Nephron progenitor cell (in vitro differentiated cells): ENCODE measurements around the gene EXOC4.

Experiments used
- DNase-seq: peaks from one replicate; pipeline ENCODE4 v3.0.0; 2021
- H3K27ac Mint-ChIP-seq: 2 replicates; pipeline ENCODE4 v1.8.0; 2021; ENCODE audit warnings: mild to moderate bottlenecking, moderate library complexity, mixed read lengths
- H3K27me3 Mint-ChIP-seq: 2 replicates; pipeline ENCODE4 v1.8.0; 2021; ENCODE audit warnings: mild to moderate bottlenecking, low read depth, mixed read lengths; ENCODE audit not compliant: poor library complexity
- H3K36me3 Mint-ChIP-seq: 2 replicates; pipeline ENCODE4 v1.8.0; 2021; ENCODE audit warnings: low read depth, mixed read lengths
- H3K4me1 Mint-ChIP-seq: 2 replicates; pipeline ENCODE4 v1.8.0; 2021; ENCODE audit warnings: mixed read lengths
- H3K4me3 Mint-ChIP-seq: 2 replicates; pipeline ENCODE4 v1.8.0; 2021; ENCODE audit warnings: mild to moderate bottlenecking, moderate library complexity, mixed read lengths
- H3K9me3 Mint-ChIP-seq: 2 replicates; pipeline ENCODE4 v1.8.0; 2021; ENCODE audit warnings: mild to moderate bottlenecking, moderate library complexity, mixed read lengths
- TF ChIP-seq, protein P1 (sequence below): fragments of 200-600 bp; sonication (generic); IDR thresholded peaks from 2 replicates; pipeline ENCODE4 v1.5.0; 2021; ENCODE audit warnings: antibody characterized with exemption

Gene EXOC4

GRCh38 chr7:133934977-133935330 lies 682.1 kb downstream of the EXOC4 start:
- Mint-ChIP-seq H3K27me3 (no peaks in the 10 kb centered on the region), H3K36me3 (peaks cover 21% of the 10 kb centered on the region), H3K4me1 (peaks cover 10% of the 10 kb centered on the region), H3K4me3 (no peak overlapping the region), H3K27ac (no peak overlapping the region), H3K9me3 (no peaks in the 10 kb centered on the region)
- TF ChIP-seq, protein P1, sequence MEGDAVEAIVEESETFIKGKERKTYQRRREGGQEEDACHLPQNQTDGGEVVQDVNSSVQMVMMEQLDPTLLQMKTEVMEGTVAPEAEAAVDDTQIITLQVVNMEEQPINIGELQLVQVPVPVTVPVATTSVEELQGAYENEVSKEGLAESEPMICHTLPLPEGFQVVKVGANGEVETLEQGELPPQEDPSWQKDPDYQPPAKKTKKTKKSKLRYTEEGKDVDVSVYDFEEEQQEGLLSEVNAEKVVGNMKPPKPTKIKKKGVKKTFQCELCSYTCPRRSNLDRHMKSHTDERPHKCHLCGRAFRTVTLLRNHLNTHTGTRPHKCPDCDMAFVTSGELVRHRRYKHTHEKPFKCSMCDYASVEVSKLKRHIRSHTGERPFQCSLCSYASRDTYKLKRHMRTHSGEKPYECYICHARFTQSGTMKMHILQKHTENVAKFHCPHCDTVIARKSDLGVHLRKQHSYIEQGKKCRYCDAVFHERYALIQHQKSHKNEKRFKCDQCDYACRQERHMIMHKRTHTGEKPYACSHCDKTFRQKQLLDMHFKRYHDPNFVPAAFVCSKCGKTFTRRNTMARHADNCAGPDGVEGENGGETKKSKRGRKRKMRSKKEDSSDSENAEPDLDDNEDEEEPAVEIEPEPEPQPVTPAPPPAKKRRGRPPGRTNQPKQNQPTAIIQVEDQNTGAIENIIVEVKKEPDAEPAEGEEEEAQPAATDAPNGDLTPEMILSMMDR: no peak
- DNase-seq: no peak

DNA sequence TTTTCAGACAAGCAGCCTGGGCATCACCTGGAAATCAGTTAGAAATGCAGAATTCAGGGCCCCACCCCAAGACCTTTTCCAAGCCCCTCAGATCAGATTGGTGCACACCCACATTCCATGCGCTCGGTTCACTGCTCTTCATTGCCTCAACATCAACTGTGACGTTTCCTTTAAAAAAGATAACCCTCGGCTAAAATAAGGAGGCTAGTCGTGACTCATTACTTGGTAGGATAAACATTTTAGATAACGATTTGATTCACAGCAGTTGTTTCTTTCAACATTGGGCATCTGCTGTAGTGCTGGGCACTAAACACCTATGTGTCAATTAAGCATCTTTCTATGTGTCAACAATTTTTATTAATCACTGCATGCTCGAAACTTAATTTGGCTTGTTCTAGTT lies 683.2 kb downstream of the EXOC4 start:
- DNase-seq: no peak
- peaks cover 8% of the 10 kb centered on the region for H3K4me1 Mint-ChIP-seq
- TF ChIP-seq, protein P1: no peak
- peaks cover 22% of the 10 kb centered on the region for H3K36me3 Mint-ChIP-seq
- no peak overlapping the region for H3K27ac Mint-ChIP-seq
- H3K4me3 Mint-ChIP-seq: no peak overlapping the region
- H3K9me3 Mint-ChIP-seq: no peaks in the 10 kb centered on the region
- no peaks in the 10 kb centered on the region for H3K27me3 Mint-ChIP-seq

GRCh38 chr7:133937786-133938185 lies 684.9 kb downstream of the EXOC4 start:
- no peaks in the 10 kb centered on the region for H3K27me3 Mint-ChIP-seq
- no peak overlapping the region for H3K4me3 Mint-ChIP-seq
- no peak for DNase-seq
- H3K36me3 Mint-ChIP-seq: peaks cover 22% of the 10 kb centered on the region
- peaks cover 1% of the 10 kb centered on the region for H3K4me1 Mint-ChIP-seq
- H3K9me3 Mint-ChIP-seq: no peaks in the 10 kb centered on the region
- TF ChIP-seq, protein P1: no peak
- no peak overlapping the region for H3K27ac Mint-ChIP-seq

GRCh38 chr7:133940368-133940767 lies 687.5 kb downstream of the EXOC4 start:
- DNase-seq: no peak
- no peaks in the 10 kb centered on the region for H3K27me3 Mint-ChIP-seq
- H3K4me3 Mint-ChIP-seq: no peak overlapping the region
- TF ChIP-seq, protein P1: no peak
- peaks cover 22% of the 10 kb centered on the region for H3K36me3 Mint-ChIP-seq
- H3K4me1 Mint-ChIP-seq: no peaks in the 10 kb centered on the region
- no peaks in the 10 kb centered on the region for H3K9me3 Mint-ChIP-seq
- H3K27ac Mint-ChIP-seq: no peak overlapping the region

DNA sequence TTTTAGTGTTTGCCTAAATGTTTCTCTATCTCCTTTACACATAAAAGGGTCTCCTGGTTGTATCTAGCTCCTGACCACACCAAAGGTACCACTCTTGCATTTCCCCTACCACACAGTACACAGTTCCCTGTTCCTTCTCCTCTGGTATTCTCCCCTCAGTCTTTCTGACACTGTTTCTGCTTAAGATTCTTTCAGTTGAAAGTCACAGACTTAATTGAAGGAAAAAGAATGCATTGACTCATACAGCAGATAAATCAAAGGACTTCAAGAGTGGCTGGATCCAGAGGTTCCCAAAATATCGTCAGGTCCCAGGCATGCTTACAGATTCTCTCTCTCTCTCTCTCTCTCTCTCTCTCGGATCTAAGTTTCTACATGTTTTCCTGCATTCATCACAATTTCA lies 688.6 kb downstream of the EXOC4 start:
- H3K27me3 Mint-ChIP-seq: no peaks in the 10 kb centered on the region

DNA sequence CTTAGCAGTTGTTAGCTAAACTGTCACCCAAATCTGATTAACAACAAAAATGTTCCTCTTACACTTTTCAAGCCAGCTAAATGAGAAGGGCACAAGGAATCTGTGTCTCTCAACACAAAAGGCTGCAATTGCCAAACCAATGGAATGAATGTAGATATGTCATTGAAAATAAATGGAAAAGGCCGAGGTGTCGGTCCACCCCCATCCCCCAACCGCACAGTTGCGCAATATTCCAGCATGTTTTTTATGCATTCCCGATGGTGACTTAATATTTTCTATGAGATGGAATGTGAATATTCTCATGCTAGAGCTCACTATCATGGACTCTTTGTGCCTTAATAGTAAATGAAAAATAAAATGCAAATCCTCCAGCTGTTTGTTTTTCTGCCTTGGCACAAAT lies 692.6 kb downstream of the EXOC4 start:
- Mint-ChIP-seq H3K36me3 (peaks cover 10% of the 10 kb centered on the region), H3K9me3 (no peaks in the 10 kb centered on the region), H3K4me1 (peaks cover under 1% of the 10 kb centered on the region), H3K4me3 (no peak overlapping the region), H3K27me3 (no peaks in the 10 kb centered on the region), H3K27ac (no peak overlapping the region)
- TF ChIP-seq, protein P1: no peak
- DNase-seq: no peak

More for the DNA sequence above, 688.6 kb downstream of the EXOC4 start:
- TF ChIP-seq, protein P1: no peak
- H3K4me1 Mint-ChIP-seq: no peaks in the 10 kb centered on the region
- DNase-seq: no peak
- no peaks in the 10 kb centered on the region for H3K9me3 Mint-ChIP-seq
- no peak overlapping the region for H3K4me3 Mint-ChIP-seq
- peaks cover 27% of the 10 kb centered on the region for H3K36me3 Mint-ChIP-seq
- H3K27ac Mint-ChIP-seq: no peak overlapping the region
